Fibroblast of gingiva (primary cell): ENCODE data around the gene RIGI.
A peak's percentile ranks its signal among the peaks of the same experiment; 100 is the strongest.
"Not testable (repeated sequence)": the region's sequence is repeated elsewhere in the genome, so short reads cannot be mapped to it uniquely, and the experiment has no call there.

Source experiments
- DNase-seq: peaks from one replicate; pipeline ENCODE4 v3.0.0-alpha.2; 2011; ENCODE audit warnings: low read depth

RIGI gene

GRCh38 chr9:32526041-32526706, at the start of gene RIGI:
Gene RIGI (minus strand): TSS chr9:32526196. CDS start chr9:32526166, 30 bp downstream.
- DNase-seq: peak; percentile 86

GRCh38 chr9:32574858-32575257, 48.9 kb upstream of the RIGI start:
- no peak for DNase-seq

- DNase-seq: no peak
Observed at GRCh38 chr9:32573821-32574220, 47.8 kb upstream of the RIGI start.

- DNase-seq: peak; percentile 90
Observed at GRCh38 chr9:32572900-32573523, 47.0 kb upstream of the RIGI start, which contains the start of gene NDUFB6. Gene NDUFB6 (minus strand): TSS chr9:32573159. CDS start chr9:32573060, 99 bp downstream.

- peak; percentile 56 for DNase-seq
Observed at GRCh38 chr9:32571969-32572899, 46.2 kb upstream of the RIGI start.

GRCh38 chr9:32570262-32570661, 44.3 kb upstream of the RIGI start:
- DNase-seq: no peak

- DNase-seq: no peak
Observed at GRCh38 chr9:32566770-32567169, 40.8 kb upstream of the RIGI start.

- no peak for DNase-seq
Observed at GRCh38 chr9:32565967-32566366, 40.0 kb upstream of the RIGI start.

- DNase-seq: no peak
Observed at GRCh38 chr9:32558408-32558934, 32.5 kb upstream of the RIGI start.

- DNase-seq: no peak
Observed at GRCh38 chr9:32554591-32554990, 28.6 kb upstream of the RIGI start.

GRCh38 chr9:32554107-32554506, 28.1 kb upstream of the RIGI start:
- peak; percentile 14 for DNase-seq

- peak; percentile 84 for DNase-seq
Observed at GRCh38 chr9:32552172-32552872, 26.3 kb upstream of the RIGI start, which contains the start of the genes SMIM27 and TOPORS. Gene SMIM27 (plus strand): TSS chr9:32552327. CDS start chr9:32552435, 108 bp downstream. Gene TOPORS (minus strand): TSS chr9:32552586. CDS start chr9:32552436, 150 bp downstream.

GRCh38 chr9:32551276-32552051, 25.5 kb upstream of the RIGI start:
- DNase-seq: peak; percentile 47

GRCh38 chr9:32550562-32551275, 24.7 kb upstream of the RIGI start:
- DNase-seq: peak; percentile 90

GRCh38 chr9:32550150-32550561, 24.2 kb upstream of the RIGI start:
- DNase-seq: peak; percentile 19

GRCh38 chr9:32548213-32548612, 22.2 kb upstream of the RIGI start:
- DNase-seq: not testable (repeated sequence)

GRCh38 chr9:32545884-32546283, 19.9 kb upstream of the RIGI start:
- DNase-seq: no peak

GRCh38 chr9:32543047-32543446, 17.1 kb upstream of the RIGI start:
- DNase-seq: no peak

- no peak for DNase-seq
Observed at GRCh38 chr9:32533816-32534215, 7.8 kb upstream of the RIGI start.

- DNase-seq: no peak
Observed at GRCh38 chr9:32533336-32533735, 7.3 kb upstream of the RIGI start.
